GM19351 (cell line): ENCODE measurements around the gene LMX1B.

Source experiments
- ATAC-seq: cut with Tn5 transposase; IDR thresholded peaks from one replicate; pipeline ENCODE4 v1.9.1; 2021; ENCODE audit warnings: mild to moderate bottlenecking, moderate library complexity; ENCODE audit not compliant: unreplicated experiment

LMX1B gene

DNA sequence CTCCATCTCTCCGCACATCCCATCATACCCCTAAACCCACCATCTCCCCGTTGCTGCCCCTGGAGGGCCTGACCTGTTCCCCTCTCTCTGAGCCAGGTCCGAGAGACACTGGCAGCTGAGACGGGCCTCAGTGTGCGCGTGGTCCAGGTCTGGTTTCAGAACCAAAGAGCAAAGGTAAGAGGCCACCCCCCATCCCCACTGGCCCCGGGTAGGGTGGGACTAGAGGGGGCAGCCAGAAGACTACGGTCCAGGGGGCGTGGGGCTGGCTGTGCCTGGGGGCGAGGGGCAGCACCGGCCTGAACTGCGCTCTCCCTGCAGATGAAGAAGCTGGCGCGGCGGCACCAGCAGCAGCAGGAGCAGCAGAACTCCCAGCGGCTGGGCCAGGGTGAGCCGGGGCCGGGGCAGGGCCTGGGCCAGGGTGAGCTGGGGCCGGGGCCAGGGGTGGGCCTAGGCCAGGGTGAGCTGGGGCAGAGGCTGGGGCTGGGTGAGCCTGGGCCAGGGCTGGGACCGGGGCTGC is 79.8 kb downstream of the LMX1B start:
- ATAC-seq: no peak

DNA sequence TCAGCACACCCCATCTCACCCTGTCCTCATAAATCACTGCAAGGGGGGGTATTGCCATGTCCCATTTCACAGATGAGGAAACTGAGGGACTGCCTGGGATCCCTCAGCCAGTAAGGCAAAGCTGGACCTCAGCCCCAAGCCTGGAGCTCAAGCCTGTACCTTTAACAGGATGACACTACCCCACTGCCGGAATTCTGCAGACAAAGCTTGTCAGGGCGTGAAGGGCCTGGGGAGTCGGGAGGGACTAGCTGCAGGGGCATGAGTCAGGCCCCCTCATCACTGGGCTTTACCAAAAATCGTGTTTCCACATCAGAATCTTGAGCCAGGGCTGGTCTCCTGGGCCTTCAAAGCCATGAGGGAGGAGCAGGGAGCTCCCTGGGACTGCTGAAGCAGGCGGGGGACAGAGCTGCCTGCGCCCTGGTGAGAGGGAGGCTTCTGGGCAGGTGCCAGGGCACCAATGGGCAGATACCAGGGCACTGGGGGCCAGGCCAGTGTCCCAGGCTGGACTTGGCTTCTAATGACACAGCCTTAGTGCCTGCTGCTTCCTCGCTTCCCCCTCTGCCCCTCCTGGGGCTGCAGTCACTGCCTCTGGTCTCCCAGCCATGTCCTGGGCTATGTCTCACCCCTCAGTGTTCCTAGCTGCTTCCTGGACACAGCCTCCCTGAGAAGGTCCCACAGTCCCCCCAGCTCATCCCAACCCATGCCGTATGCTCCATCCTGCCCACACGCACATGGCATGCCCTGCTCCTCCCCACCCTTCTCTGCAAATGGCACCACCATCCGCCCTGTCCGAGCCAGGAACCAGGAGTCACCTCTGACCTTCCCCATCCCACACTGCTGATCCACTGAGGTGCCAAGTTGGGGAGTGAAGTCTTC is 80.7 kb downstream of the LMX1B start:
- no peak for ATAC-seq

DNA sequence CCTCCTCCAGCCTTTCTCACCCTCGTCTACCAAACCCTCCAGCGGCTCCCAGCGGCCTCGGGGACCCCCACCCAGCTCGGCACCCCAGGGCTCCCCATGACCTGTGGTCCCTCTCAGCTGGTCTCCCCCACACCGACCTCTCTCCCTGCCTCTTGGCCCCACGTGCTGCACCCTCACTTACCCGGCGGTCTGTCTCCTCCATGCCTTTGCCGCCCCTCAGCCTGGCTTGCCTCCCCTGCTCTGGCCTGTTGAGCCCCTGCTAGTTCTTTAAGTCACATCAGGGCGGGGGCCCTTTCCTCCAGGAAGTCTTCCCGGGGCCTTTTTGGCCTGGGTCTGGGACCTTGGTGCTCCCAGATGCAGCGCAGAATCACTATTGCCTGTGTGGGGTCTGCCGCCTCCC is 81.5 kb downstream of the LMX1B start:
- no peak for ATAC-seq

DNA sequence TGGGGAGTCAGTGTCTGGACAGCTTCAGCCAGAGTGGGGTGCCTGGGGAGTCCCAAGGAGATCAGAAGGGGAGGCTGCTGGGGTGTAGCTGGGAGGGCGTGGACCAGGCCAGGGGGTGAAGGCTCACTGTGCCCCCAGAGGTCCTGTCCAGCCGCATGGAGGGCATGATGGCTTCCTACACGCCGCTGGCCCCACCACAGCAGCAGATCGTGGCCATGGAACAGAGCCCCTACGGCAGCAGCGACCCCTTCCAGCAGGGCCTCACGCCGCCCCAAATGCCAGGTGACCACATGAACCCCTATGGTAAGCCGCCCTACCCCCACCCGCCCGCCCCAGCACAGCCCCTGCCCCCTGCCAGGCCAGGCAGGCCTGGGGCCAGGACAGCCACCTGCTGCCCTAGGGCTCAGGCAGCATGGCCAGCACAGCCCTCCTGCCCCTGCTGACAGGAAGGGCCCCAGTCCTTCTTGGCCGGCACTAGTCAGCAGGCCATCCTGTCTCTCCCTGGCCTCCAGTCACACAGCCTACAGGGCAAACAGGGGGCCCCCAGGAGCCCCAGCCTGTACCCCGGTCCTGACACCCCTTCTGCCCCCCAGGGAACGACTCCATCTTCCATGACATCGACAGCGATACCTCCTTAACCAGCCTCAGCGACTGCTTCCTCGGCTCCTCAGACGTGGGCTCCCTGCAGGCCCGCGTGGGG is 82.1 kb downstream of the LMX1B start:
- no peak for ATAC-seq

DNA sequence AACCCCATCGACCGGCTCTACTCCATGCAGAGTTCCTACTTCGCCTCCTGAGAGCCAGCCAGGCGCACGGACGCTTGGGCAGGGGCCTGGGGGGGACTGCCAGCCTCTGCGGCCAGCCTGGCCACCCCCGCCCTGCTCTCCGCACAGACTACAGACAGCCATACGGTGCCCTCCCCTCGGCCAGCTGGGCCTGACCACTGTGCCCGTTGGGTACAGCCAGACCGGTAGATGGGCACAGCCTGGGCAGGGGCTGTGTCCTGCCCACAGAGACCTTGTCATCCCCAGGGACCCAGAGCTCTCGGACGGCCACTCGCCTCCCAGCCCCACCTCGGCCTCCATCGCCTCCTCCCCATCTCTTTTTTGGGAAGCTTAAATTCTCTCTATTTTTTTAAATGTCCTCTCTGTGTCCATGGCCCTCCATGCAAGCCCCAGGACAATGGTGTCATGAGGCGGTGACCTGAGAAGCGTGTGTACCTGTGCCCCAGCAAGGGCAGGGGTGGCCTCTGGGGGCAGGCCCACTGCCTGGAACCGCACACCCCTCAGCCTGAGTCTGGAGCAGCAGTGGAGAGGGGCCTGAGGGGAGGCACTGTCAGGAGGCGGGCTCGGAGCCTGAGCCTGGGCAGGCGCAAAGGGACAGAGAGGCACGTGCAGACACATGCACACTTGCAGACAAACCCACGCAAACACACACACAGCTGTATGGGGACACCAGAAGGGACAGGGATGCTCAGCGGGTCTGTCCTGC is 82.8 kb downstream of the LMX1B start:
- no peak for ATAC-seq

DNA sequence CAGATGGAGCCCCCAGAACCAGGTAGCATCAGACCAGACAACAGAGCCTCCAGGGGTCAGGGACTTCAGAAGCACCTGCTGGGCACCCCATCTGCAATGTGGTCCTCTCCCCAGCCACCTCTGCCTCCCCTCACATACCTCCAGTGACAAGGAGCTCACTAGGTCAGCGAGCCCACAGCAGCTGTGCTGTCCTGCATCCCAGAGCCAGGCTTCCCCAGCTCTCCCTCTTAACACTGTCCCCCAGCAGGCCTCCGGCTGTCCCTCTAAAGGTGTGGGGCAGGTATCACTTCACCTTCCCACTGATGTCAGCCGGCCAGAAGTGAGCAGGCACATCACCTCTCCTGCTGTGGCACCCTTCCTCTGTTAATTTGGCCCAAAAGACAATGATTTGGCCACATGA is 83.6 kb downstream of the LMX1B start:
- no peak for ATAC-seq

DNA sequence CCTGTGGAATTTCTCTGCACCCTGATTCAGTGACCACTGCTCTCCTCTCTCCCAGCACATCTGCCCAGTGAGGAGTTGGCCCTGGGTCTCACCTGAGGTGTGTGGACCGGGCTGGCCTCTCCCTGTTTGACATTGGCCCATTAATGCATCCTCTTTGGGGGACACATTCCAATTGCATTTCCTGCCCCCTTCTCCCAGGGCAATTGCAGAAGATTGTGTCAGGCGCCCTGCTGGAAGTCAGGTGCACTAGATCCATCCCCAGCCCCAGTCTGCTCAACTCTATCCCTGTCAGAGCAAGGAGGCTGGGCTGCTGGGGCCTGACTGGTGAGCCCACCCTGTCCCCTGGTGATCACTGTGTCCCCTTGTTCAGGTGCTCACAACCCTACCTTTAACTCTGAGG is 84.5 kb downstream of the LMX1B start:
- no peak for ATAC-seq

DNA sequence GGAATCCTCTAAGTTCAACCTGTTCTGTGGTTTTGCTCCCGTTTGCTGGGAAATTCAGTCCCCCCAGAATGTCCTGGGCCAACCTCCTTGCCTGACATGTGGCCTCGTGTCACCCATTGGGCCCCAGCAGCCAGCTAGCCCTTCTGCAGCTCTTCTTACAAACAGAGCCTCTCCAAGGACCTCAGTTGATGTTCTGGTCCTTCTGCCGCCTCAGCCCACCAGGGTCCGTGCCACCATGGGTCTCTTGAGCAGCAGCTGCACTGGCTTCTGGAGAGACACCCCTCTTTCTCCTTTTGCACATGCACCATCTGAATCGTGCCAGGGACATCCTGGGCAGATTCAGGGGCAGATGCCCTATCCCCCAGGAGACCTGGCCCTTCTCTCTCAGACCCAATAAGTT is 85.0 kb downstream of the LMX1B start:
- ATAC-seq: no peak

DNA sequence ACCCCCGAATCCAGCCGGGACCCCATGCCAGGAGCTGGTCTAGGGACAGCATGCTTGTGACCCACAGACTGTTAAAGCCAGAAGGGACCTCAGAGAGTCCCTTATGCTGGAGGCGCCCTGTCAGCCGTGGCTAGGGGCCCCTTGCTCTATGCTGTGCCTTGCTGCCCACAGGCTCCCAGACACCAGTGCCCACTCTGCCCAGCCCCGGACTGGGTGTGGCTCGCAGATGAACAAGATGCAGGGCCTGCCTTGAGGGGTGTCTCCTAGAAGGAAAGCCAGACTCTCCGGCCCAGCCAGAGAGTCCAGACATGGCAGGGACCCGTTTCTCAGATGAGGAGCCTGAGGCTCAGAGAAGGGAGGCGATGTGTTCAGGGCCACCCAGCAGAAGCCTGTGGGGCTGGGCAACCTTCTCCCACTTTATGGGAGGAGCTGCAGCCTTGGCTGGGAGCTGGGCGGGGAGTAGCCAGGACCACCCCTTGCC is 85.7 kb downstream of the LMX1B start:
- no peak for ATAC-seq

DNA sequence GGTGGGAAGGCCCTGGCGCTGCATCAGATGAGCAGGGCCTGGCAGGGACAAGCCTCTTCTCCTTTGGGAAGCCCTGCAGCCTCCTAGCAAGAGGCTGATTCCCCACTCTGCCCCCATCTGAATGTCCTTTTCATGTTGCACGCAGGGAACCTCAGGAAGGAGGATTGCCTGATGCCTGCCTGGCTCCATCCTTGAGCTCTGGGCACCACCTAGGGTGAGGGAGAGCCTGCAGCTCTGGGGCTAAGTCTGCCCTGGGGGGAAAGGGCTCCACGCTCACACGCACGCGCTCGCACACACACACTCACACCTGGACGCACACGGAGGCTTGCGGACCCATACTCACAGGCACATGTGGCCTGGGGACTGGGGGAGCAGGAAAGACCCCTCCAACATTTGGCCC is 86.6 kb downstream of the LMX1B start:
- ATAC-seq: no peak

DNA sequence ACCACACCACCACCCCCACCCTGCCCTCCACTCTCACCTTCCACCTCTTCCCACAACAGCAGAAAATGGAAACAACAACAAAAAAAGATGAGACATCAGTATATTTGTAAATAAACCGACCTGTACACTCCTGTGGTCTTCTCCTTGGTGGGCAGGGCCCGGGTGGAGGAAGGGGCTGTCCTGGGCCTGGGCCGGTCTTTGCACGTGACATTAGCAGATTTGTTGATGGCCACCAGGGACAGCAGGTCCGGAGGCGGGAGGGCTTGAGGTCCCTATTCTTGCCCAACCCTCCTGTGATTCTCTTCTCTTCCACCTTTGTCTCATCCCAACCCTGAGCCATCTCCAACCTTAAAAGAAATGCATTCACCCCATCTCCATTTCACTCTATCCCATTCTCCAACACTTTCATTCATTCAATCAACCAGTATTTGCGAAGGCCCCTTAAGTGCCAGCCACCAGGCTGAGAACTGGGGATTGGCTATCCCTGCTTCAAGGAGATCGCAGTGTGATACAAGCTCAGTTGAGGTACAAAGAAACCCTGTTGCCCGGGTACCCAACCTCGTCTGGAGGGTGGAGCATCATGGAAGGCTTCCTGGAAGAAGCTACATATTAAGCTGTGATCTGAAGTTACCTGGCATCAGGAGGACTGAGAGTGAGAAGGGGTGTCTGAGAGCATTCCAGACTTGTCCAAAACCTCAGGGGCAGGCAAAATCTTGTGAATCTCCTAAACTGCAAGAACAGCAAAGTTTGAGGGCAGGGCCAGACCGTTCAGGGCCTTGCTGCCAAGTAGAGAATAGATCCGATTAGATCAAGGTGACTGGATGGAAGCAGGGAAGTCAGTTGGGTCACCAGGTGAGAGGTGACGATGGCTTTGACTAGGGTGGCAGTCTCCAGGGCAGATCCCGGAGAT is 87.4 kb downstream of the LMX1B start:
- ATAC-seq: no peak

DNA sequence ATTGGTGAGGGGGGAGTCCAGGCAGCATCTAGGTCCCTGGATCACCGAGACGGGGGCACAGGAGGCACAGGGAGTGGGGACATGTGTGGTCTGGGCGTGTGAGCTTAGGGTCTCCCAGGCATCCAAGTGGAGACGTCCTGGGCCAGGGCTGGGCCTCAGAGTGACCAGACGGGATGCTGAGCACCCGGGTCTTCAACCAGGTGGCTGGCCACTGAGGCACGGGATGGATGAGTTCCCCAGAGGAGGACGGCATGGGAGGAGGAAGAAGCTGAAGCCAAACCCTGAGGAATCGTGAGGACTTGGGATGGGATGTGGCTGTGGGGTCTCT is 88.0 kb downstream of the LMX1B start:
- no peak for ATAC-seq

DNA sequence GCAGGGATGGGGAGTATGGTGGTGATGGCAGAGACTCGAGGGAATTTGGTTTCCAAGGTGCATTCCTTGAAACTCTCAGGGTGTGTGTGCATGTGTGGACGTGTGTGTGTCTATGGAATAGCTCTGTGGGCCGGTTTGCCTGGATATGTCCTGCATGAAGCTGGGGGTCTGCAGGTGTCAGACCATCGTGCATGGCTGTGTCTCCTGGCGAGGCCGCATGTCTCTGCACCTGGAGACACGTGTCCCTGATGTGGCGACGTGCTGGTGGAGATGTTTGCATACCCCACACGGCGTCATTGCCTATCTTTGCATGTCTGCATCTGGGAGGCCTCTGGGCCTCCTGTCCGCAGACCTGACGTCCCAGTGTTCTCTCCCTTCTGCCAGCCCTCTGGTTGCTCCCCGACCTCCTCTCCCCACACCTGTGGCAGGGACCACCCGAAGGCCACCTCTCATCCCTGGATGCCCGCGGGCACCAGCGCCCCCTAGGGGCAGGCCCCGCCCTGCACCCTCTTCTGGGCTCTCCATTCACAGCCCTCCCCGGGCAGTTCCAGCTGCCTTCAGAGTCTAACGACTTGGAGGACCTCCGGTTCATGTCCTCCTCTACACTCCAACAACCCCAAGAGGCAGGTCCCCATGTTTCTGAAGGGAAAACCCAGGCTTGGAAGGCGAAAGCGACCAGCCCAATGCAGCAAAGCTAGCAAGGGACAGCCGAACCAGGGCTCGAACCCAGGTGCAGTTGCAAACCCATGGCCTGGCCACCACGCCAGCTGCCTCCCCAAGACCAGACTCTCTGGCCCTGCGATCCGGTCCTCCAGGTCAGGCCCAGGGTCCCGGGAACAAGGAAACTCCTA is 88.6 kb downstream of the LMX1B start:
- no peak for ATAC-seq

DNA sequence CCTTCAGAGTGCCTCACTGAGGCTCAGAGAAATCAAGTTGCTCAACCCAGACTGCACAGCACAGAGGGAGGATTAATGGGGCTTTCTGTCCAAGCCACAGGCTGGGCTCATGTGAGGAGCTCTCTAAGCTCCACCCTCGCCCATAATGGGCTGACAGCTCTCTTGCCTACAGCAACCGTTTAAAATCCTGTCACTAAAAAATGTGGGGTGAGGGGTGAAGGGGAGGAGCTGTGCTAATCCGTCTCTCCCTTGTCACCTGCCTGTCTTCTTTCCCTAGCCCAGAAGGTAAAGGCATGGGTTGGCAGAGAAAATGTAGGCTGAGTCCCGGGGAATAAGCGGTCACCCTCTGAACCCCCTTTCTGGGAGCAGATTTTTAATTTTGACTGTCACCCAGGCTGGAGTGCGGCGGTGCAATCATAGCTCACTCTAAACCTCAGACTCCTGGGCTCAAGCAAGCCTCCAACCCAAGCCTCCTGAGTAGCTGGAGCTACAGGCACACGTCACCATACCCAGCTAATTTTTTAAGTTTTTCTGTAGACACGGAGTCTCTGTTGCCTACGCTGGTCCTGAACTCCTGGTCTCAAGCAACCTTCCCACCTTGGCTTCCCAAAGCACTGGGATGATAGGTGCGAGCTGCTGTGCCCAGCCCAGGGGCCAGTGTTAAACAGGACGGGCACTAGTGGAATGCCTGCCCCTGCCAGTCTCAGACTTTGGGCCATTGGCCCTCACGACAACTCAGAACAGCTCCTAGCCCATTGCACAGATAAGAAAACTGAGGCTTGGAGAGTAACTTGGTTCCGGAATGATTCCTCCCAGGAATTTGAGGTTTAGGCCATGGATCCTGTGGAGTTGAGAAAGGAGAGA is 89.5 kb downstream of the LMX1B start:
- no peak for ATAC-seq

DNA sequence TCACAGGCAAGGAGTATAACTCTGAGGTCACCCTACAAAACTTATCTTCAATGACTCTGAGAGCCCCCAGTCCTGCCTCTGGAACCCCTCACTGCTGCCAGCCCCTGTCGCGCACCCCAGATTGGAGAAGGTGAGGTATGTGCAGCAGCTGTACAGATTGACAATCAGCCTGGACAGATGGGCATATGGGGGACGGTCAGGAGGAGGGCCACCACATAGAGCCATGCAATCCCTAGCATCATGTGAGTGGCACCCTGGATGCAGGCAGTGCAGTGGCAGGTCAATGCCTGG is 90.1 kb downstream of the LMX1B start:
- ATAC-seq: no peak

DNA sequence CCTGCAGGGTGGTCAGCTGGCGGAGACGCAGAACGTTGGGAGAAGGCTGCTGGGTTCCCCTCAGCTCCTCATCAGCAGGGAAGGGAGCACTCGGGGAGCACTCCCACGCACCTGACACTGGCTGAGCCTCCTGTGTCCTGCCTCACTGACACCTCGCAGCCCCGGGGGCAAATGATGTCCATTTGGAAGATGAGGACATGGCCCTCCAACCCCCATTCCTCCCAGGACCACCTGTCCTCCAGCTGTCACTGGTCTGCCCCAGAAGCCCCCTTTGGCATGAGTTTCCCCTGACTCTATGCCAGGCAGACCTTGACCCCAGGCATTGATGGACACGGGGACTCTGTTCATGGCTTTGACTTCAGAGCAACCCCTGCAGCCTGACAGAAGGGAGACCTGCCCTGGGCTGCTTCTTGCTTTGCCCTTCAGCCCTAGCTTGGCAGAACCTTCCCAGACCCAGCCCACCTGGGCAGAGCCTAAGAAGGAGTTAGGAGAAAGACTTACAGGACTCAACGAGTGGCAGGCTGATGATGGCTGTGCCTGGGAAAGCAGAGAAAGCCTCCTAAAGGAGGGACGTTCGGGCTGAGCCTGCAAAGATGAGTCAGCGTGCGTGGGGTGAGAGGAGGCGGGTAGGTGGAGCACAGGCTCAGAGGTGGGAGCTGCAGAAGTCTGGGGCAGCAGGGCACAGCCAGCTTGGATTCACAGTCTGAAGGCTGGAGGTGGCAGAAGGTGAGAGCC is 90.6 kb downstream of the LMX1B start:
- no peak for ATAC-seq

DNA sequence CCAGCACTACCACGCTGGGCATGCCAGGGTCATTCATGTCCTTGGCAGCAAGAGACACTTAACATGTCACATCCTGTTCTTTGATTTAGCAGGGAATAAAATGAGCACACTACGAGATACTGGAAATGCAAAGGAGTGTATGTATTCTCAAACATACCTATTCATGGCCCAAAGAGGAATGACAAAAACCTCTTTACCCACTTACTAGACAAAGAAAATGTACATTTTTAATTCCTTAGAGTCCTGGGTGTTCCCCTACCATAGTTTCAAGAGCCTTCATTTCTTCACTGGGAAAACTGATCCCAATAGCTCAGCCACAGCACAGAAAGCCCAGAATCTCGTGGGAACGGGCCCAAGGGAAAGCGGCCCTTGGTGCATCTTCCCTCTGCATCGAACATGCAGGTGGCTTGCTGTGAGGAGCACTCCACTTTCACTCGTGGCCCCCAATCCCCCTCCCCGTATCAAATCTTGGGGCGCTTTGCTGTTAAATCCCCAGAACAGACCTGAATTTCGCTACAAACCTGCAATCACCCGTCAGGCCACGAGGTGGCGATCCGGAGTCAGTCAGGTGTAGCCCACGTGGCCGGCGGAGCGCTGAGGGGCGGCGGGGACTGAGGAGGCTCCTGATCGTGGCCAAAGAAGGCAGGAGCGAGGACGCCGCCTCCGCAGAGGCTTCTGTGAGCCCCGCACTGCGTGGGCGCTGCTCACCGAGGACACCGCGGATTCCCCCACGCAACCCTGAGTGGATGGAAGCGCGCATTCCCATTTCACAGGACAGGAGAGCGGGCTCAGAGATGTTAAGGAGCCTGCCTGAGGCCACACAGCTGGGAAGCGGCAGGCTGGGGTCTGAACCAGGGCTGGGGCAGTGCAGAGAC is 91.4 kb downstream of the LMX1B start:
- ATAC-seq: peak; percentile 44
